ENCODE measurements around the gene MRGPRE. TPM values are rescaled to one million over a fixed set of nuclear protein-coding genes. Genes with fewer than 3 reads are reported as not detected.
A peak's percentile ranks its signal among the peaks of the same experiment; 100 is the strongest.

The MRGPRE gene
- total and polyA plus RNA-seq, 5 donors = 0.11 to 0.43 (median 0.33) TPM; not detected in 1

- WGBS = 65% methylated on average over 11 of the region's 11 CpGs
- no peaks in the 10 kb centered on the region for H3K27me3 ChIP-seq (ENCODE audit: control insufficient read depth, insufficient read depth)
These were observed 12.1 kb downstream of the MRGPRE start for GRCh38 chr11:3220101-3220500.

GRCh38 chr11:3219281-3219892 lies 12.8 kb downstream of the MRGPRE start:
- ATAC-seq (no peak), DNase-seq (no peak)
- Histone ChIP-seq H3K9me3 (ENCODE audit: control insufficient read depth, low read length) (no peaks in the 10 kb centered on the region), H3K27me3 (ENCODE audit: control insufficient read depth, insufficient read depth) (no peaks in the 10 kb centered on the region), H3K4me1 (ENCODE audit: control insufficient read depth, insufficient read depth, low read length) (no peaks in the 10 kb centered on the region), H3K4me3 (ENCODE audit: low read length) (no peak overlapping the region), H3K27ac (ENCODE audit: low read length) (no peak overlapping the region)
- 55% methylated on average over 14 of the region's 14 CpGs for WGBS
- intact Hi-C loops (cut with DNase I) = loop anchor here in 3 of 4 donors (5.0 to 10.0 kb wide), 3 partner anchors 115 to 185 kb away; no protein-coding TSS in a partner anchor

More at GRCh38 chr11:3220101-3220500, 12.1 kb downstream of the MRGPRE start:
- intact Hi-C loops (cut with DNase I) = loop anchor here in 1 of 4 donors (5.0 kb wide), 1 partner anchor 108 kb away; no protein-coding TSS in a partner anchor
- ATAC-seq (no peak), DNase-seq (peak in 1 of 3 donors; percentile 6)
- no peak overlapping the region for H3K4me3 ChIP-seq (ENCODE audit: low read length)
- H3K4me1 ChIP-seq (ENCODE audit: control insufficient read depth, insufficient read depth, low read length) = no peaks in the 10 kb centered on the region
- H3K27ac ChIP-seq (ENCODE audit: low read length) = no peak overlapping the region
- H3K9me3 ChIP-seq (ENCODE audit: control insufficient read depth, low read length) = no peaks in the 10 kb centered on the region

- Histone ChIP-seq H3K4me3 (ENCODE audit: low read length) (no peak within 1 kb of the TSS), H3K4me1 (ENCODE audit: control insufficient read depth, insufficient read depth, low read length) (no peaks in the 10 kb centered on the region), H3K9me3 (ENCODE audit: control insufficient read depth, low read length) (no peaks in the 10 kb centered on the region), H3K27ac (ENCODE audit: low read length) (no peak within 1 kb of the TSS), H3K27me3 (ENCODE audit: control insufficient read depth, insufficient read depth) (no peaks in the 10 kb centered on the region)
- ATAC-seq (no peak), DNase-seq (peak; percentile 16 to 43 (median 23))
- 82% methylated on average over 35 of the region's 35 CpGs for WGBS
- intact Hi-C loops (cut with DNase I) = loop anchor here in 3 of 4 donors (5.0 to 10.0 kb wide), 3 partner anchors 114 to 184 kb away; no protein-coding TSS in a partner anchor
These were observed 13.5 kb downstream of the MRGPRE start, which contains the start of gene MRGPRG for GRCh38 chr11:3218483-3219280. Gene MRGPRG (minus strand): TSS chr11:3218813. CDS start chr11:3218813, 0 bp downstream.

GRCh38 chr11:3217818-3218482 lies 14.3 kb downstream of the MRGPRE start:
- Histone ChIP-seq H3K27ac (ENCODE audit: low read length) (no peak overlapping the region), H3K9me3 (ENCODE audit: control insufficient read depth, low read length) (no peaks in the 10 kb centered on the region), H3K4me3 (ENCODE audit: low read length) (no peak overlapping the region), H3K27me3 (ENCODE audit: control insufficient read depth, insufficient read depth) (no peaks in the 10 kb centered on the region), H3K4me1 (ENCODE audit: control insufficient read depth, insufficient read depth, low read length) (no peaks in the 10 kb centered on the region)
- WGBS = 81% methylated on average over 49 of the region's 49 CpGs
- peak in 1 of 2 donors; percentile 2 for ATAC-seq
- intact Hi-C loops (cut with DNase I) = loop anchor here in 3 of 4 donors (5.0 to 10.0 kb wide), 3 partner anchors 113 to 183 kb away; no protein-coding TSS in a partner anchor
- peak; percentile 12 to 65 (median 58) for DNase-seq

GRCh38 chr11:3216027-3216525 lies 16.1 kb downstream of the MRGPRE start:
- intact Hi-C loops (cut with DNase I) = loop anchor here in 3 of 4 donors (5.0 to 10.0 kb wide), 3 partner anchors 111 to 181 kb away; no protein-coding TSS in a partner anchor
- Histone ChIP-seq H3K4me3 (ENCODE audit: low read length) (no peak overlapping the region), H3K27ac (ENCODE audit: low read length) (no peak overlapping the region), H3K27me3 (ENCODE audit: control insufficient read depth, insufficient read depth) (no peaks in the 10 kb centered on the region), H3K9me3 (ENCODE audit: control insufficient read depth, low read length) (no peaks in the 10 kb centered on the region), H3K4me1 (ENCODE audit: control insufficient read depth, insufficient read depth, low read length) (no peaks in the 10 kb centered on the region)
- ATAC-seq (no peak), DNase-seq (peak in 1 of 3 donors; percentile 25)
- 71% methylated on average over 11 of the region's 11 CpGs for WGBS

- H3K9me3 ChIP-seq (ENCODE audit: control insufficient read depth, low read length) = no peaks in the 10 kb centered on the region
- no peak overlapping the region for H3K27ac ChIP-seq (ENCODE audit: low read length)
- peak in 2 of 3 donors; percentile 10 to 36 for DNase-seq
- H3K4me3 ChIP-seq (ENCODE audit: low read length) = no peak overlapping the region
- intact Hi-C loops (cut with DNase I) = loop anchor here in 3 of 4 donors (5.0 to 10.0 kb wide), 3 partner anchors 111 to 181 kb away; no protein-coding TSS in a partner anchor
- WGBS = 65% methylated on average over 17 of the region's 17 CpGs
- H3K27me3 ChIP-seq (ENCODE audit: control insufficient read depth, insufficient read depth) = no peaks in the 10 kb centered on the region
- no peak for ATAC-seq
- no peaks in the 10 kb centered on the region for H3K4me1 ChIP-seq (ENCODE audit: control insufficient read depth, insufficient read depth, low read length)
These were observed 16.7 kb downstream of the MRGPRE start for GRCh38 chr11:3215346-3216026.

- ATAC-seq = no peak
- Histone ChIP-seq H3K4me3 (ENCODE audit: low read length) (no peak overlapping the region), H3K9me3 (ENCODE audit: control insufficient read depth, low read length) (no peaks in the 10 kb centered on the region), H3K27ac (ENCODE audit: low read length) (no peak overlapping the region), H3K27me3 (ENCODE audit: control insufficient read depth, insufficient read depth) (no peaks in the 10 kb centered on the region), H3K4me1 (ENCODE audit: control insufficient read depth, insufficient read depth, low read length) (no peaks in the 10 kb centered on the region)
- WGBS = 83% methylated on average over 4 of the region's 4 CpGs
- intact Hi-C loops (cut with DNase I) = loop anchor here in 2 of 4 donors (10.0 kb wide), 2 partner anchors 110 to 180 kb away; no protein-coding TSS in a partner anchor
- DNase-seq = no peak
These were observed 17.9 kb downstream of the MRGPRE start for GRCh38 chr11:3214420-3214699.

GRCh38 chr11:3213659-3214419 lies 18.4 kb downstream of the MRGPRE start:
- DNase-seq (peak in 1 of 3 donors; percentile 3), ATAC-seq (no peak)
- Histone ChIP-seq H3K4me3 (ENCODE audit: low read length) (no peak overlapping the region), H3K9me3 (ENCODE audit: control insufficient read depth, low read length) (no peaks in the 10 kb centered on the region), H3K27me3 (ENCODE audit: control insufficient read depth, insufficient read depth) (no peaks in the 10 kb centered on the region), H3K4me1 (ENCODE audit: control insufficient read depth, insufficient read depth, low read length) (no peaks in the 10 kb centered on the region), H3K27ac (ENCODE audit: low read length) (no peak overlapping the region)
- 51% methylated on average over 24 of the region's 24 CpGs for WGBS
- intact Hi-C loops (cut with DNase I) = loop anchor here in 2 of 4 donors (10.0 kb wide), 2 partner anchors 109 to 179 kb away; no protein-coding TSS in a partner anchor

- H3K9me3 ChIP-seq (ENCODE audit: control insufficient read depth, low read length) = no peaks in the 10 kb centered on the region
- H3K4me3 ChIP-seq (ENCODE audit: low read length) = no peak overlapping the region
- WGBS = 88% methylated on average over 6 of the region's 6 CpGs
- H3K4me1 ChIP-seq (ENCODE audit: control insufficient read depth, insufficient read depth, low read length) = no peaks in the 10 kb centered on the region
- H3K27me3 ChIP-seq (ENCODE audit: control insufficient read depth, insufficient read depth) = no peaks in the 10 kb centered on the region
- no peak overlapping the region for H3K27ac ChIP-seq (ENCODE audit: low read length)
- ATAC-seq (no peak), DNase-seq (no peak)
- intact Hi-C loops (cut with DNase I) = no loop called here
These were observed 23.9 kb downstream of the MRGPRE start for GRCh38 chr11:3208272-3208671.

Data from right cardiac atrium (tissue), 5 donors.